SKM-1 (cell line): Measurements from ENCODE around the gene LIPM.
"Not testable (repeated sequence)": the region's sequence is repeated elsewhere in the genome, so short reads cannot be mapped to it uniquely, and the experiment has no call there.

Experiments used
- DNase-seq: peaks from one replicate; lab custom pipeline; 2025; ENCODE audit not compliant: unreplicated experiment; lab: John Stamatoyannopoulos, UW

LIPM gene

DNA sequence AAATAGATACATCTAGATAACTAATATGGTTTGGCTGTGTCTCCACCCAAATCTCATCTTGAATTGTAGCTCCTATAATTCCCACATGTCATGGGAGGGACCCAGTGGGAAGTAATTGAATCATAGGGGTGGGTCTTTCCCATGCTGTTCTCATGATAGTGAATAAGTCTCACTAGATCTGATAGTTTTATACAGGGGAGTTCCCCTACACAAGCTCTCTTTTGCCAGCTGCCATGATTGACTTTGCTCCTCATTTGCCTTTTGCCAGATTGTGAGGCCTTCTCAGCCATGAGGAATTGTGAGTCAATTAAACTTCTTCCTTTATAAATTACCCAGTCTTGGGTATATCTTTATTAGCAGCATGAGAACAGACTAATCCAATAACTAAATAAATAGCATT is 35.1 kb downstream of the LIPM start:
- not testable (repeated sequence) for DNase-seq

DNA sequence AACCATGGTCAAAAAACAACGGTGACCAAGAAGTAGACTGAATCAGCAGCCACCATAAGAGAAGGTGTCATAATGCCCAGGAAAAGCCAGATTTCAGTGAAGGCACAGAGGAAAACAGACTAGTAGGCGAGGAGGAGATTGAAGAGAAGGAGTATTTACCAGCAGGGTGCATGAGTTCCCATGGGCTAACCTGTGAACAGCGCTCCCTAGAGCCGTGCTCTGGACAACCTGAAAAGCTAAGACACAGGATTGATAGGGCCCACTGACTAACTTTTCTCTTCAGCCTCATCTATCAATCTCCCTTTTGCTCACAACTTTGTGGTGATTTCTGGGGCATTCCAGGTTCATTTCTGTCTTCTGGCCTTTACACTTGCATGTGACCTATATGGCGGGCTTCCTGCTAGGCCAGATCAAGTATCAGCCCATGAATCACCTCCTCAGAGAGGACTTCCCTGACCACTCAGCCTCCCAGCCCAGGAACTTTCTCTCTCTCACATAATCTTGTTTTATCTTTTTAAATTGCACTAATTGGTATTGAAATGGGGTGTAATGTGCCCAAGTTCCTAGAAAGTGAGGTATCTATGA is 36.3 kb downstream of the LIPM start:
- DNase-seq: no peak

DNA sequence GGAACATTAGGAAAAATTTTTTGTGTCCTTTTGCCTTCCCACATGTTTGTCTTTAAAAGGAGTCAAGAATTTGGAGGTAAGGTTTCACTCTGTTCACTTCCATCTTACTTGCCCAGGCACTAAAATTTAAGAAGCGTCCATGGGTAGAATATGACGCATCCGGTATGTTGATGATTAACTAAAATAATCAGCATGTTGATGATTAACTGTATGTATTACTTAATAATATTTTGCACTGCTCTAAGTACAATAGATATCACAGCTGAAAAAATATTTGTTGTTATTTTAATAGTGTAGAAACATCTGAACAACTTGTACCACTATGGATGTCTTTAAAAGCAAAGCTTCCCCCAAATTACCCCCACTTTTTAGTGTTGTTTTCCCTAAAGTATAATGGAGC is 37.6 kb downstream of the LIPM start:
- DNase-seq: no peak

DNA sequence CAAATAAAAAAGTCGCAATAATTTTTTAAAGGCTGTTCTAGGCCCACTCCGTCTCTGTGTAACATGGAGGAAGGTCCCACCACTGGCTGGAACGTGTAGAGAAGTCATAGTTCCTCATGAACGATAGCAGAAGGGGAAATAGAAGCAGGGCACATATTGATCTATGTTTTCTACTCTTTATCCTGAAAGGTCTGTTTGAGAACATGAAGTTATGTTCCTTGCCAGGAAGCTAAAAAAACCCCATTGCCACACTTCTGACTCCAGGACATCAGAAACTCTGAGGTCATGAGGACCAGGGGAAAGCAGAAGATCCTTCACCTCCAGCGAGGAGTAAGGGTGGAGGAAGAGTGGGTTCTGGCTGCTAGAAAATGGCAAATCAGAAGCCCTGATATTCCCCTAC is 38.4 kb downstream of the LIPM start:
- no peak for DNase-seq

DNA sequence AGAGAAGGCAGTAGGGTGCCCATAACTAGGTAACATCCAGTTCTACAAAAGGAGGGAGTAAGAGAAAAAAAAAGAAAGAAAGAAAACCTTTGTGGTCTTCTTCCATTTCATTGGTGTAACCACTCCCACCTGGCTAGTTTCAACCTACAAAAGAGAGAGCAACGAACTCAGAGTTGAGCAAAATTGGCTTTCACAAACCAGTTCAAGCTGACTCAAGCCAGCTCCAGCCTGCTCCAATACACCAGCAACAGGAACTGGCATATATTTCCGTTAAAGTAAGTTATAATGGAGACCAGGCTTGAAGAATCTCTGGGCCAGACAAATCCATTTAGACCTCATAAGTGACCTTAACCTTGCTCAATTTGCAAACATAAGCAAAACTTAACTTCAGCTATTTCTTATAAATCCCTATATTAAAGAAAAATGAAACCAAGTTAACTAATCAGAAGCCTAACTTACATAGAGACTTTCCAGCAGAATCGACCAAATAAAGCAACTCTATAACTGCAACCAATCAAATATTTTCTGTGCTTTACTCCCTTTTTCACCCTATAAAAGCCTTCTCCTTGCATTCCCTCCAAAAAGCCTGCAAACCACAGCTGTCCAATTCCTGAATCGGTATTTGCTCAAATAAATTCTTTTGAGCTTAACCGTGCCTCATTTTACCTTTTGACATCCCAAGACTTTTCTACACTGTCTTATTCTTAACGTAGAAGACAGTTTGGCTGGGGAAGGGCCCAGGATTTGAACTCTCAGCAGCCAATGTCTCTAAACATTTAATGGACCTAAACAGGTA is 39.0 kb downstream of the LIPM start:
- DNase-seq: no peak

DNA sequence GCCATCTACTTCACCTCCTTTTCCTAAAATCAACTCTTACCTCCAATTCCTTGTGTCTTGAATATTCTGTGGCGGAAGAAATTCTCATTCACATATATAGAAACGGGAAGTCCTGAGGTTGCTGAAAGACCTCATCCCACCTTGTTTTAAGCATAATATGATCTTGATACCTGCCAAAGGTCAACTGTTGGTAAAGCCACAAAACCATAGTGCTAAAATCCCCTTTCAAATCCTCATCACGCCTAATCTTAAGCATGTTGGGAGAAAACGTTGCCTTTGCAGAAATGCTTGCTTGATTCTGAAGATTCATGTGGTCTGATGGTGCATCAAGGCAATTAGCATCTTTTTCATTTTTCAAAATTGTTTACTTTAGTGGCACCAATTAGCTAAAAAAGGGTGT is 40.6 kb downstream of the LIPM start:
- no peak for DNase-seq

DNA sequence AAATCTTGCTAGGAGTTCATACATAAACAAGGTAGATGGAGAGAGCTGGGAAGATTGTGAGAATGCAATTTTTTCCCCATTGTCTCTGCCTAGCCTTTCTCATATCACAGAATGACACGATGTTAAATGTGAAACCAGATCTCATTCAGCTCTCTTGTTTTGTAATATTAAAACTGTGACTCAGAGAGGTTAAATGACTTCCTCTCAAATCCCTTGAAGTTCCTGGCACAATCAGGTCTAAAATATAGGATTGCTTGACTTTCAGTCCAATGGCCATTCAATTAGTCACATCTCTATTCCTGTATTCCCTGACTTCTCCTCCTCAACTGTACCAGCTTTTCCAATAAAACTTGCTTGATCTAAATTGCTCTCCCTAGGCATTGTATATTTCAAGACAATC is 46.0 kb downstream of the LIPM start:
- no peak for DNase-seq

GRCh38 chr10:88849234-88849633 is 46.7 kb downstream of the LIPM start:
- DNase-seq: no peak

DNA sequence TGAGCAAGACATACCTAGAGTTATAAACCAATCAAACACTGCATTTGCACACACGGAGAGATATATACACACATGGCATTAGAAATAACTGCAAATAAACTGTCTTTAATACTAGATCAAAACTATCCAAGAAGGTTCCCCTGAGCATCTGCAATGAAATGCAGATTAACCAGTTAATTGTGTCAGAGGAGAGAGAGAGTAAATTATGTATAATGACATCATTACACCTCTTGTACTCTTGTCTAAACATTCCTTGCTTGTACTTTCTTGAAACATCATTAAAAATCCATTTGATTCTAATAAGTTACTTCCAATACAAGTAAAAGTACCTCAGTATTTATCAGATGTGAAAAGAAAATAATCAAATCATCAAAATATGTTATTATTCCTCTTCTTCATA is 48.2 kb downstream of the LIPM start:
- no peak for DNase-seq

DNA sequence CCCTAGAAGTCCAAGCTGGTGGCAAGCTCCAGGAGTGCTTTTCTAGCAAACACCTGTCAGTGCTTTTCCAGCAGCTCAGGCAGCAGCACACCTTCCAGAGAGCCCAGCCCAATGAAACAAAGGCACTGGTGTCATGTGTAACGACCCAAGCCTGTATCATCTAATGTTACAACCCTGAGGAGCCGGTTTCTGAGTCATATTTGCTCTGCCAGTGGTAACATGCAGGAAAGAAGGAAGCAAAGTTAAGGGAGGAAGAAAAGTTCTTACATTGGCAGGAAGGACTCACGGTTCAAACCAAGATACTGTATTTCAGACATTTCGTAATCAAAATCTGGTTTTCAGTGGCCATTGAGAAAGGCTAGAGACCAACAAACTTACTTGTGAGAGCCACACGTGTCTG is 49.2 kb downstream of the LIPM start, which contains the start of gene ANKRD22:
Gene ANKRD22, minus strand, starts transcription at position 139 of the 400 bp plus-strand sequence. CDS start 237 bp downstream, outside the sequence.
- peak; percentile 99 for DNase-seq

DNA sequence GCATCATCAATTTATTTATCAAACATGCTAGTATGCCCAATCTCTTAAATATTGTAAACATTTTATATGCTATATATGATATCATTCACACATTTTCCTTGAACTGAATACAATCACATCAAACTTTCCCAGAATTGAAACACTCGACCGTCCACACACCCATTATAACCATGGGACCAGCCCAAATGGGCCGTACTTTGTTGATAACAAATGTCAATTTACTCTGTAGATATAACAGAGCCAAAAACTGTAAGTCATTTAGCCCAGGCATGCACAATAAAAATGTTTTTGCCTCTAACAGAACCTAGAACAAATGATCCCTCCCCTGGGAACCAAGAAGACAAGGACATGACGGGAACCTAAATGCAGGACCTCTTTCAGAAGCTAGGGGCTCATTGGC is 49.8 kb downstream of the LIPM start:
- no peak for DNase-seq

DNA sequence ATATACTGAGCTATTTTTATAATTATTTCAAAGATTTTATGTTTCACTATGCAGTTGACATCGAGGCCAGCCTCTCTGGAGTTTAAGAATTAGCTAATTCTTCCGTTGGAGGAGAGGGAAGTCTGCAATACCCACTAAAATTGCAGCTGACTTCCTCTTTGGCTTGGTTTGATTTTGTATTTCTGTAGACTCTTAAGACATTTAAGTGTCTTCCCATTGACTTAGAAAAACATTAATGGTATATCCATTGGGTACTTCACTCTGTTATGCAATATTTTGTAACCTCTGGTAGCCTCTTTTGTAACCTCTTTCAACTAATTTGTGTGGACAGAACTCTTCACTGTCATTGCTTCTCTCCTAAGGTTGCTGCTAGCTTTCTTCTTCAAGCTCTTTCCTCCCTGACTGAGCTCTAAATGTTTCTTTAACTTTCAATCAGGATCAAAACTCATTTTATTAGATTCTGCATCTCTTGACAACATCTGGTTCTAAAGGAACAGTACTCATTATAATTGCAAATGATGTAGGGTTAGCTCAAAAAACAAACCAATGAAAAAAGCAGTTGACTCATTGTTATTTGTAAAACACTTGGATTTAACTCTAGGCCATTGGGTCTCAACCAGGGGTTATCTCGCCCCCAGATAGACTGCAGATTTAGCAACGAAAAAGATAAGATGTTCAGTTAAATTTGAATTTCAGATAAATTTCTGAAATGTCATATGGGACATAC is 50.8 kb downstream of the LIPM start:
- DNase-seq: peak; percentile 98

- DNase-seq: no peak
Observed at GRCh38 chr10:88854684-88855083, 52.2 kb downstream of the LIPM start.

DNA sequence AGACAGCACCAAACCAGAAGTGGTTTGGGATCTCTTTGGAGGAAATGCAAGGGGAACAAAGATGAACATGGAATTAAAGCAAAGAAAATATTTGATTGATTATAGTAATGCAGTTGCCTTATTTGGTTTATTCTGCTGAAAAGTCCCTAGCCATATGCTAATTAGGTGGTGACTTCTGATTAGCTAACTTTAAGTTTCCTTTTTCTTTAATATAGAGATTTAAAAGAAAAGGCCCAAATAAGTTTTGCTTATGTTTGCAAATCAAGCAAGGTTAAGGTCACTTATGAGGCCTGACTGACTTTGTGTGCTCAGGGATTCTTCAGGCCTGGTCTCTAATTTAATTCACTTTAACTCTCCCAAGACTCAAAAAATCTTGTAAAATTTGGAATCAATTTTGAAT is 55.3 kb downstream of the LIPM start:
- DNase-seq: no peak

DNA sequence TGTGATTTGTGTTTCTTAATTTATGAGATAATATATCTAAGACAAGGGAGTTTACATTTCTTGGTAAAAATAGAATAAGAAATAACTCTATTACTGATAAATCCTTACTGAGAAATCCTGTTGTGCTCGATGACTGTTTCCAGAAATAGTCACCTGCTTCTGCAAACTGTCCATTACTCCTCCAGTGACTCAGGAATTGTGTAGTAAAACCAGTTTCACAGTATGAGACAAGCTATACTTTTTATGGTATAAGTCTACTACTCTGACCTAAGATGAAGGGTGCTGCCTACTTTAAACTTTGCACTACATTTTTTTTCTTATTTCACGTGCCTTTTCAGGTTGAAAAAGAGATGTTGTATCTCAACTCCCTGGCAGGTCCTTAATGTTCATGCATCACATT is 56.0 kb downstream of the LIPM start:
- no peak for DNase-seq

GRCh38 chr10:88861036-88861435 is 58.5 kb downstream of the LIPM start:
- no peak for DNase-seq

DNA sequence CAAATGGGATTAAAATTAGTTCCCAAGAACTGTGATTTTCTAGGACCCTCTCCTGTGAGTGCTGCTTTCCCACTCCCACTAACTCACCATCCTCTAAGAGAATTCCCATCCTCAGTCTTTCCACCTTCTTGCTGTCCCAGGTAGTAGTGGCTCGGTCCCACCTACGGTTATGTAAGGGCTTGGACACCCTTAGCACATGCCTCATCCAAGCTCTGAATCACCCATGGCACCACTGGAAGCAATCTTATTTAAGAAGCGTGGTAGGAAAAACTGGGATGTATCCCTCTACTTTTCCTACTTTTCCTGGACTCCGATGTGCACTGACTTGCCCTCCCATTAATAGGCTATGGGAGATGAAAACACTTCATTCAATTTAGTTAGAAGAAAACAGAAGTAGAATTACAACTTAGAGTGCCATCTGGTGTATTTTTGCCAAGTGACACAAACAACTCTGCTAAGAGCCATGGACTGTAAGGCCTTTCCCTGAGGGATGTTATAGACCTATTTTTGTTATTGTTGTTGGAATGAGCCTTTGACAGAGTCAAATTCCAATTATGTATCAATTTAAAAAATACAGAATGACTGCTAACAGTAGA is 62.8 kb downstream of the LIPM start:
- no peak for DNase-seq

DNA sequence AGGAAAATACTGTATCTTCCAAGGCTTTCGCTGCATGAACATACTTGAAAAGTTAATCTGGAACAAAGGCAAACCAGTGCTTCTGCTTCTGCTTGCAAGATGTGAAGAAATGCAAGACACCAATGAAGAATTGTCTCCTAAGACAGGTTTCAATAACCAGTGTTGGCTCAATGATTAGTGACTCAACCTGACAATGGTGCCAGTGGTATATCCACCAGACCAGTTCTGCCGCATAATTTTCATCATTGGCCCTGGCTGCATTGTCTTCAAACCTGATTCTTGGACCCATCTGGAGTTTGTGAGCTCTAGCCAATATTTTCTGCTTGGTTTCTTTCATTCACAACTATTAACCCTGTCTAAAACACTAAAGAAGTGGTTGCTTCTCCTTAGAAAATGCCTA is 63.9 kb downstream of the LIPM start:
- DNase-seq: no peak

GRCh38 chr10:88870089-88870488 is 67.6 kb downstream of the LIPM start:
- no peak for DNase-seq
